Stomach (tissue), 4 donors: ENCODE results near the gene ARID1B.

ENCODE experiments used
- CTCF ChIP-seq, 7 experiments: fragments of 450-650 bp in 4 of 7; fragments of 200-600 bp in 3 of 7; sonication (generic) in 3 of 7; IDR thresholded peaks; one replicate each; pipeline ENCODE4 v1.5.1; 2016 to 2019; ENCODE audit warnings: antibody characterized with exemption in 7 of 7, control low read depth in 2 of 7, mild to moderate bottlenecking in 1 of 7
- POLR2A ChIP-seq, 4 donors: fragments of 450-650 bp; IDR thresholded peaks; one replicate each; pipeline ENCODE4 v1.6.1; 2016; ENCODE audit warnings: antibody characterized with exemption in 4 of 4, control low read depth in 2 of 4, mild to moderate bottlenecking in 1 of 4, moderate library complexity in 1 of 4

GRCh38 chr6:156928972-156929371, 151.8 kb downstream of the ARID1B start:
- TF ChIP-seq POLR2A (IDR thresholded peaks at IDR 0.05) (no peak), CTCF (IDR thresholded peaks at IDR 0.05) (no peak)
